OCI-M1 (cell line): Measurements from ENCODE around the gene TBX2.
"Not testable (repeated sequence)": the region's sequence is repeated elsewhere in the genome, so short reads cannot be mapped to it uniquely, and the experiment has no call there.

Source experiments
- DNase-seq: peaks from one replicate; lab custom pipeline; 2025; lab: John Stamatoyannopoulos, UW

Gene TBX2

GRCh38 chr17:61431594-61432311, 32.1 kb downstream of the TBX2 start:
- DNase-seq = no peak

- no peak for DNase-seq
These were observed 36.6 kb downstream of the TBX2 start for GRCh38 chr17:61436273-61436672.

- no peak for DNase-seq
These were observed 37.5 kb downstream of the TBX2 start for GRCh38 chr17:61436995-61437704.

GRCh38 chr17:61440697-61441096, 41.1 kb downstream of the TBX2 start:
- DNase-seq = no peak

GRCh38 chr17:61441507-61441906, 41.9 kb downstream of the TBX2 start:
- not testable (repeated sequence) for DNase-seq

GRCh38 chr17:61442136-61442775, 42.6 kb downstream of the TBX2 start:
- DNase-seq = no peak

- DNase-seq = no peak
These were observed 43.3 kb downstream of the TBX2 start for GRCh38 chr17:61442878-61443474.

- DNase-seq = no peak
These were observed 43.8 kb downstream of the TBX2 start for GRCh38 chr17:61443475-61443882.

- no peak for DNase-seq
These were observed 44.4 kb downstream of the TBX2 start for GRCh38 chr17:61444075-61444474.

GRCh38 chr17:61444831-61445230, 45.2 kb downstream of the TBX2 start:
- DNase-seq = no peak

GRCh38 chr17:61447358-61447757, 47.7 kb downstream of the TBX2 start:
- DNase-seq = no peak

GRCh38 chr17:61448042-61448441, 48.4 kb downstream of the TBX2 start:
- no peak for DNase-seq

- DNase-seq = not testable (repeated sequence)
These were observed 49.5 kb downstream of the TBX2 start for GRCh38 chr17:61449140-61449539.

- DNase-seq = no peak
These were observed 50.3 kb downstream of the TBX2 start for GRCh38 chr17:61449707-61450640.

- DNase-seq = no peak
These were observed 51.2 kb downstream of the TBX2 start for GRCh38 chr17:61450641-61451537.

GRCh38 chr17:61451538-61452300, 52.1 kb downstream of the TBX2 start:
- DNase-seq = no peak

- no peak for DNase-seq
These were observed 53.0 kb downstream of the TBX2 start, which contains the start of gene TBX4 for GRCh38 chr17:61452301-61453290. TSS of gene TBX4 (plus strand) at chr17:61452422. CDS start at chr17:61456491, 4,069 bp downstream.
